HG03354 (cell line): ENCODE results near the gene EBF3.

Experiments used
- ATAC-seq: cut with Tn5 transposase; IDR thresholded peaks from one replicate; pipeline ENCODE4 v1.9.1; 2021; ENCODE audit warnings: mild to moderate bottlenecking; ENCODE audit not compliant: unreplicated experiment, poor library complexity, severe bottlenecking

Gene EBF3

DNA sequence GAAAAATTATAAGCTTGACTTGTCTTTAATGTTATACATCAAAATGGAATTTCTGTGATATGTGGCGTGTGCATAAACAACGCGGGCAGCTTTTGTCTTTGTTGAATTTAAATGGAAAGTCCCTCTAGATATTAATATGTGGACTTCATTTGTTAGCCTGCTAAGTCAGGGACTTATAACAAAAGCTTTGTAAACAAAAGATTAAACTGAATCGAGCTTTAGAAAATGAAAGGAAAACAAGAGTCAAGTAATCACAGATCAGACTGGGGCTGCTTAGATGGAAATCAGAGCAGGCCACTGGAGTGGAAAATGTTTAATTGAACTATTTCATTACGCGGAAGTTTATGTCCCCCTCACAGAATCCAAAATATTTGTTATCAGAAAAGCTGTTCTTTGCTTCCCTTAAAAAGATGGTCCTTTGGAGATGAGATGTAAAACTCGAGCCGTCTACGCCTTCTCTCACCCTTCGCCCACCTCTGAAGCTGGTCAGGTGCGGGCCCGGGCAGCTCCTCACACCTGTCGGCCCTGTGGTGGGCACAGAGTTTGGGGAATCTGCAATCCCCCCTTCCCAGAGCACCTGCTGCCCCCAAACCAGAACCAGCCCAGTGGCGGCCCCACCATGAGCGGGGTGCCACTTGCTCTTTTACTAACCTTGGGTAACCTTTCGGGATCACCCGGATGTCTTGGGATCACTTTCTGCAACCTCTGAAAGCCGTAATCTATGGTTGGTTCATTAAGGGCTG lies 116.2 kb downstream of the EBF3 start:
- no peak for ATAC-seq

DNA sequence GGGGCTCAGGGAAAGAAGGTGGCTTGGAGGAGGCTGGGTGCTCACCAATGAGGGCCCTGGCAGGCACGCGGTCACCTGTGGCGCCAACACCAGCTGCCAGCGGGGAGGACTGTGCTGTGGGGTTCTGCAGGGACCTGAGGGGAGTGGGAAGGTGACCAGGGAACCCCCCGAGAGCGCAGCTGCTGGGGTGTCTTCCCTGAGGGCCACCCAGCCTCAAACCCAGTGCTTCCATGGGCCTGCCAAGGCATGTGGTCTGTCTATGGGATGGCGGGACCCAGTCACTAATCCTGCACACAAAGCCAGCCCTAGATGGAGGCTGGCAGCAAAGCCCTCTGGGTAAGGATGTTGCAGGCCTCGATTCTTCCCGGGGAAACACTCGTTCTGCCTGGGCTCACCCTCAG lies 117.1 kb downstream of the EBF3 start:
- ATAC-seq = no peak

DNA sequence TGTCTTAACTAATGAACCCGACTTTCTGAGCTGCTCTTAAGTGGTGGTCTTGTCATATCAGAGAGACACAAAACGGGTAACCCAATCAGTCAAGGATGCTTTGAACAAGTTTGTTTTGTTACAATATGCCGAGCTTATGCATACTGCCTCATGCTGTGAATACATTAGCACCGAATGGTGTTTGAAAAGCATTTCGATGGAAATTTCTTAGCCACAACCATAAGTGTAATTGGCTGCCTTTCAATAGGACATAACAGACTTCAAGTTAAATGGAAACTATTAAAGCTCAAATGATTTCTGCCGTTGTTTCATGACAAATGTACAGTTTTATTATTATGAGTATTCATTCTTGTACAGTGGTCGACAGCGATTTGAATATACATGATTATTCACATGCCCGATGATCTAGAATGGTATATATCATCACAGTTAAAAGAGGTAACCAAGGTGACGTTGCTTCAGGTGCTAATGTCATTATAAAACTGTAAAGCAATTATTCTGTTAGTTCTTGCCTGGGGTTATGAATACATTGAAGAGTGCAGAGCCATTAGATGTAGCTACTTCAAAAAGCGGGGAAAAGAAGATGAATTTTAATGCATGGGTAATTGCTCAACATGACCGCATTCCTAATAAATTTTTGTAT lies 118.8 kb downstream of the EBF3 start:
- no peak for ATAC-seq

DNA sequence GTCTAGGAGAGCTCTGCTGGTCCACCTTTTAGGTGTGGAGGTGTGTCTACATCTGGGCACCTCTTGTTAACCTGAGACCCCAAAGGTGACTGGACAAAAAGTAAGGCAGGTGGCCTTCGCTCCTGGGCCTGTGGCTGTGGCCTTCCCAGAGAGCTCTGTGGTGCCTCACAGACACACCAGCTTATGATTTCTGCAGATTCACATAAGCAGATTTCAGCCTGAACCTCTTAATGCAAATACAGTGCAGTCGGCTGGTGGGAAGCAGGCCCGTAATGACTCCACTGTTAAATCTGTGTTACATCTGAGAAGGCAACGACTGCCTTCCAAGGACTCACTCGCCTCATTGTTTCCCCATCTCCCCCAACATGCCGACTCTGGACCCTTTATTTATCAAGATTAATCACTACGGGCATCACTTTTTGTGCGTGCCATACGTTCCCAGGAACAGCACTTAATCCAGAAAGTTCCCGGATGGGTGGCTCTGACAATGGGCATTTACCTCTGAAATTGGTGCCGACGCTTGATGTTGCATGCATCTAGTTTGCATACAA lies 119.8 kb downstream of the EBF3 start:
- ATAC-seq = no peak

DNA sequence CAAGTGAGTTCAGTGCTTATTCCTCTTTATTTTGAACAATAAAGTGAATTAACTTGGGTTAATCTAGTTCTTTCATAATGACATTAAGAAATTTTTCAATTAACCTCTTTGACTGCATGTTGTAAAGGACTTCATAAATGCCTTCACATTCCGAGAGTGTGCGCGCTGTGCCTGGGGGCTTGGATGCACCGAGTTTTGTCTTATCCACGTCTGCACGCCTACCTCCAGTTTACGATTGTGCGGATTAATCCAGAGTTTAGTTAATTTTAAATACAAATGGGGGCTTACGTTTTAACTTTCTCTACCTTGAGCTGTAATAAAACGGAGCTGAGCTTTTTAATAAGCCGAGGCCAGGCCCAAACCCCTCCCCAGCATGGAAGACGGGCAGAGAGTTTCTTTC lies 120.4 kb downstream of the EBF3 start:
- no peak for ATAC-seq

DNA sequence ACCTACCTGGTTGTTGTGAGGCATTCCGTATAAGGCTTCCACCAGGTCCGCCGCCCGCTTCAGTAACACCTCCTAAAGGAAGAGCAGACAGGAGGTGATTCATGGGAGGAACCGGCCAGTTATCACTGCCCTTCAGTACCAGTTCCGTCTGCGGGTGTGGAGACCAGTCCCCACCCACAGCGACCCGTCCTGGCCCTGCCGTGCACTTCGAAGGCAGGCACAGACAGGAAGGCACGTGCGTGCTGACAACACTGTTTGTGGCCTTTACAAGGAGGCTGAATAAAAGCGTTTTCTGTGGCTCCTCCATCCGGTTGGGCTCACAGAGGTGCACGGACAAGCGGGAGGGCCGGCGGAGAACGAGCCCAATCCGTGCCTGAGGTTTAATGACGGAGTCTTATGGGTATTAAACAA lies 120.9 kb downstream of the EBF3 start:
- ATAC-seq = no peak

DNA sequence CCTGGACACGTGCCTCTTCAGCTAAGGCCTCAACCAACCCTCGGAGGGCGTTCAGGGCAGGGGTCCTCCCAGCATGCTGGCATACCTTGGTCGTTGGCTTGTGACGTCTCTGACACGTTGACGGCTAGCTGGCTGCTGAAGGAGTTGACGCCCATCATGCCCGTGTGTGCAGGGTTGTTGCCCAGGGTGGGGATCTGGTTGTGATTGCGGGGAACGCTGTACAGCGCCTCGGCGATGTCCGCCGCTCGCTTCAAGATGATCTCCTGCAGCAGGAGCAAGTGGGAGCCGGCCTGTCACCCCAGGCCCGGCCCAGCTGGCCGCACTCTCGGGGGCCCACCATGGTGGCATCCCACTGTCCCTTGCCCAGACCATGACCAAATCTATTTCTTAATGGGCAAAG lies 122.0 kb downstream of the EBF3 start:
- no peak for ATAC-seq

DNA sequence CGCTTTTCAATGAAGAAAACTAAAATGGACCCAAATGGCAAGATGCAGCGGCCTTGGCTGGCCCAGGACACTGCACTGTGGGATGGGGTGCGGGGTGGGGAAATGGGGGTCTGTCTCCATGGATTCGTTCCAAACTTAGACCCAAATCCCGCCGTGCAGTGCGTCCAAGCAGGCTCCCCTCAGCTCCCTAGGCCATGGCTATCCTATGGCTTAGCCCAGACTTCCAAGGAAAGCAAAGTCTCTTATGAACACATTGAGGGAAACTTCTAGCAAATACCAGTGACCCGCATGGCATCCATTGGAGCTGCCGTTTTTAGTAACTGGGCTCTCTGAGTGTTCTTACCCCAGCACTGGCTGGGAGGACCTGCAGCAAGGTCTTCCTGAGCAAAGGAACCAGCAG lies 122.5 kb downstream of the EBF3 start:
- no peak for ATAC-seq

DNA sequence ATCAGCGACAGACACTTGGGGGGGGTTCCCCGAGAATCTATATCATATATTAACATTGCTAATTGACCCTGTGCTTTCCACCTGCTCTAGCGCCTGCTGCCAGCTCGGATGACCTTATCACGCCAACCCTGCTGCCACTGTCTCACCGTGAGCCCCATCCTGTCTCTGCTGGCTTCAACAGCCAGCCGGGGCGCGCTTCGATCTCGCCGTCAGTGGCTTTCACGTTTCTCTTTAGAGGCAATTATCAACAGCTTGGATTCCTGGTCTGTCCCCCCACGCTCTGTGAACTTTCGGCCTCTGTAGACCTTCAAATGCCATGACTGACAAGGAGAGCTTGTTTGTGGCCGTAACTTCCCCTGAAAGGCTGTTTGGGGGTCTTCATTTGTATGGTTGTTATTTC lies 123.0 kb downstream of the EBF3 start:
- ATAC-seq = no peak

DNA sequence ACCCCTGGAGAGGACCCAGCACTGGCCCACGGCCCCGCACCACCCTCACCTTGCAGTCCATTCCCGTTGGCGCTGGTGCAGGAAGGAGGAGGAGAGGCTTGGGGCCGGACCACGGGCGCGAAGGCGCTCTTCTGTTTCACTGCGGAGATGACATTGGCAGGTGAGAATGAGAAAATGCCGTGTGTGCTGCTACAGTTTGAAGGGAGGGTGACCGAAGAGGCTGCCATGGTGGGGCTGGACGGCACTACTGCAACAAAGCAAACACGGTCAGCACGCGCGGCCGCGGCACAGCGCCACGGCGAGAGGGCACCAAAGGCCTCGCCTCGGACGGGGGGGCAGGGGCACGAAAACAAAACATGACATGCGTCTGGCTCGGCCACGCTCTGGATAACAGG lies 123.9 kb downstream of the EBF3 start:
- ATAC-seq = no peak

DNA sequence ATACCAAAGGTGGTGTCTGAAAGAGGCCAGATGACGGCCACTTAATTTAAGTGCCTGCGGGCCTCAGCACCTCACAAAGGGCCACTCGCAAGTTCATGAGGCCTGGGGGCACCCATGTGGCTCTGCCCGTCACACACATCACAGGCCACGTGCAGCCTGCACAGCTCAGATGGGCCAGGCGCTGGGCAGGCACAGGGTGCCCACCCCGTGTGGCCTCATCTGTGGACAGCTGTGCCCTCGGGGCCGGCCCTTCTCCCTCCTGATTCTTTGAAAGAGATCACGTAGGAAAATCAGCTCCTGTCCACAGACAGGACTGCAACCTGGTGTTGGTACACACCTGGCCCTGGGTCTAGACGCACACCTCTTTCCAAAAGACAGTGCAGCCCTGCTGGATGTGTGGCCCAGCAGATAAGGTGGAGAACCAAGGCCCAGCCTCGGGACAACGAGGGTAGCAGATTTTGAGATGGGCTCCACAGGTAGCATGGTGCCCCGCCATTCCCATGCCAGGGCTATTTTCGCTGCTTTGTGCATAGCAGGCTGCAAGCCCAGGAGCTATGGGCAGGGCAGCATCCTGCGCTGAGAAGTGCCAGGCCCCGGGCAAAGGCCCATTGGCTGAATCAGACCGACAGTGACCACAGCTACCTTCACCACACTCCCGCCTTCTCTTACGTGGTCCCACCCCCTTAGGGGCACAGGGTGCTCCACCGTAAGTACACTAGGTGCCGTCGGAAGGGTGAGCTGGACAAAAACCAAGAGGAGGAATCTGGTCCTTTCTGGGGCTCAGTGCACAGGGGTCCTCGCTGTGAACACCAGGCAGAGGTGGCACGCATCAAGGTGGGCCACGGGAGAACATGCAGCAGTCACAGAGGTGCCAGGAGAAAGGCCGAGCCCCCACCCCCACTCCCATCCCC lies 124.5 kb downstream of the EBF3 start:
- ATAC-seq = no peak

DNA sequence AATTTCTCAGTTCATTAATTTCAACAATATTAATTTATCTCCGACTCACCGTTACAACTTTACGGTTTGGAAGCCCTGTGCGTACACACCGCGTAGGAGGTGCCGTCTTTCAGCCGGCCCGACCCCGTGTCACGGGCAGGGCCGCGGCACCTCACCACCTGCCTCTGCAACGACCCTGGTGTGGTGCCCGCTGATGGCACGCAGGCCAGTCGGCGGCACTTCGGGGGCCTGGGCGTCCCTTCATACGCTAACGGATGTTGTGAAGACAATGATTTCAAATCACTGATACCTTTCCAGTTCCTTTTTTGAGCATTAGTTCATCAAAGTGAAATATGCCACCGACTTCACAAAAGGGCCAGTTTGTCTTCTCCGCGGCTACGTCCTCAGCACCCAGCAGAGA lies 125.3 kb downstream of the EBF3 start:
- ATAC-seq = no peak

DNA sequence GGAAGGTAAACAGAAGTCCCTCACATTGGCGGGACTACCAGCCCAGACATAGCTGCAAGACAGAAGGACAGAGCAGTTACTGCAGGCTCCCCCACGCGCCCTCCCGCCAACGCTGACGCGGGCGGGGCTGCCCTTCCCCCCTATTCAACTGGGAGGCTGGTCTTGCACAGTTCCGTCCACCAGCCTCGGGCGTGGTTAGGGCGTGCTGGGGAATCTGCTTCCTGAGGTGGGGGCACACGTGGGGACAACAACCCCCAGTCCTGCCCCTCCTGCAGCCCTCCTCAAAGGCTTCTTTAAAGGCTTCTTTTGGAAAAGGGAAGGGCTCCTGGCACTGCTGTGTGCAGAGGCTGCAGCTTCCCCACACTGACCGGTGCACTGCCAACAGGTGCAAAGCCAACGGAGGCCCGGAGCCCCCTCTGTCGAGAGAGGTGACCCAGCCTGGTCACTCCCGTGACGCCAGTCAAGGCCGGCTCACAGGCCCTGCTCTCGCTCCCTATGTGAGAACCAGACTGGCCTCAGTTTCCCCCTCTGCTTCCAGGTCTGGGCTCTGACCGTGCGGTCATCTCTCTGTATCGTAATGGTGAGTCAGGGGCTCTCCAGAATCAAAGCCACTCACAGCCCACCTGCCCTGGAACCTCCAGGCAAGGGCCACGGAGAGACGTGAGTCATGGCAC lies 126.0 kb downstream of the EBF3 start:
- no peak for ATAC-seq

DNA sequence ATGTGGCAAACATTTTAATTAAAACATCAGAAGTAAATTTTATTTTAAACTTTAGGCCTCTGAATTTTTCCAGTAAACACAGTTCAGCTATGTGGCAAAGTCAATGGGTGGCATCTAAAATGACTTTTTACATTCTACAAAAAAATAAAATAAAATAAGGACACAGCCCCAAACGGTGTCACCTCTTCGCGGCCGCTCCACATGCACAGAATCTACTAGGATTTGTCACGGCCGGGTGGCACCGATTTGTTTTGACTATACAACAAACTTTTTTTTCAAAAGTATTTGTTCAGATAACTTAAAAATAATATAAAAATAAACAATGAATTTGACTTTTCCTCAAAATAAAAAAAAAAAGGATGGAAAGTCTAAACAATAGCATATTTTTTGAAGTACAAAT lies 127.8 kb downstream of the EBF3 start:
- no peak for ATAC-seq

DNA sequence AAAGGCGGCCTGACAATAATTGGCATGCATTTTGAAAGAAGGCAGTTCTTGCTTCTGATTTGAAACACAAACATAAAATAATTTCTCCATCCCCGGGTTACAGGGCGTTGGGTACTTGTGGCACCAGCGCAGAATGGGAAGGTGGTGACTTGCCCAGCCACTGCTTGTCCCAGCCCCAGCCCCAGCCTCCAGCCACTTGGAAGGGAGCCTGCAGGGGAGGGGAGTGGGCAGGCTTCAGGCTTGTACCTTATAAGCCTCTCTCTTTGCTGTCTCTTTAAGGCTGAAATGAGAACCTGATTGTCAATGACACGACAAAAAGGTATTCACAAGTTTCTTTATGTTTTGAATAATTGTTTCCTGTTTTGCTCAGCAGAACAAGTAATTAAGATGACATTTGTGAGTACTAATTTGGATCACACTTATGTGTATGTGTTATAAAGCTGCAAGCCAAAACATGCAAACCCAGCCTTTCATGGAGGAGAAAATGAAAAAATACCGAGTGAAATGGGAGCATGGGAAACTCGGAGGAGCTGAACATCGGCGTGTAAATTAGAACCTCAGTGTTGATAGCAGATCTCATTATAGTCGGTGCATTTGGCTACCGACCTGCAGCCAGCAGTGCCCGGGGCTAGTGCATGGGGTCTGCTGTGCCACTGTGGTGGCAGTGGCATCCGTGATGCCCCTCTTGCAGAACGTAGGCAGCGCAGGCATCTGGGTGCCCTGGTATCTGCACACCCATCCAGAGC lies 129.9 kb downstream of the EBF3 start:
- ATAC-seq = no peak

DNA sequence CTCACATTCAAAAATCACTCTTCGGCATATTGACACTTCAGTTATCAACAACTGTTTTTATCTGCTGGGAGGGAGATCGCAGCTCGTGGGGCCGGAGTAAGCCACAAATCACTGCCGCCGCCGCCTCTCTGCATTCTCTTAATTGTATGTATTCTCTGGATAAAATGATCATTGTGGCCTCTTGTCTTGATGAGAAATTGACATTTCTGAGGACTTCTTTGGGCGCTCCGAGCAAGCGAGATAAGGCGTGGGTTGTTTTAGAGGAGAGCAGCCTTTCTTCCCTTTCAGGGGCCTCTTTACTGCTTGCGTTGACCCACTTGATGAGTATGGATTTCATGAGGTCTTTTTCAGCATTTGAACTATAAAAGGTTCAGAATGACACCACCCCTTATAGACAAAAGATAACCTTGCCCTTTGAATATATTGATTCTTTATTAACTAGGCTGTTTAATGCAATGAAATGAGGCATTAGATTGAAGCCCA lies 130.6 kb downstream of the EBF3 start:
- no peak for ATAC-seq

DNA sequence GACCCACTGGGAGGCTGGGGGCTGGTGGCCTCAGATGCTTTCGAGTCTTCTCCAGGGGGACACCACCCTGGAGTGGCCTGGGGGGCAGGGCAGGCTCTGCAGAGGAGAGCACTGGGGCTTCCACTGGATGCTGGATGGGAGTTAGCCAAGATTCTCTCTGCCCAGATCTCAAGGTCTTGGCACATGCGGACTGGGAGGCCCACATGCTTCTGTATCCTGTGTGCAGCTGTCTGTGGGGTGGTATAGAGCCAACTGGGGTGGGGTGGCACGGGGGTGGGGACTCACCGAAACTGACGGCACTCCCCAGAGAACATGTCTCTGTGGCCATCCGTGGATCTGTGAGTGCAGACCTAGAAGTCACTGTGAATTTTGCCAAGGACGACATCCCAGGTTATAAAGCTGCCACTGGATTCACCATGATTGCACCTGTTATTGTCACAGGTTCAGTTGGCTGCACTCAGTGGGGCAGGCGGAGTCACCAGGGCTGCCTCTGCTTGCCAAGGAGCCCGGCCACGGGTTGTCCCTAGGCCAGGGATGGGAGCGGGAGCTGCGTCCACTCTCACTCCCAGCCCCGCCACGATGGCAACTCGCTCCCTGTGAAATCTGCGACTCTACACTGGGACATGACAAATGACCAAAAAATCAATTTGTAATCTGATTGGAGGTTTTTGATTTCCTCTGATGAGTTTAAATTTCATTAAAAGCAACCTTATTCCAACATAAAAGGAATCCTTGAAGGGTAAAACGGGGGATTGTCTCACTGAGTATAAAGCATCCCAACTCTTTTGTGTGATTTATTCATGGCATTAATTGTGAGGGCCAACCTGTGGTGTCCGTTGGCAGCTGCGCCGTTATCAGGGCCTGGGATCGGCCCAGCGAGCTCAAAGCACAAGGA lies 131.3 kb downstream of the EBF3 start:
- ATAC-seq = no peak

DNA sequence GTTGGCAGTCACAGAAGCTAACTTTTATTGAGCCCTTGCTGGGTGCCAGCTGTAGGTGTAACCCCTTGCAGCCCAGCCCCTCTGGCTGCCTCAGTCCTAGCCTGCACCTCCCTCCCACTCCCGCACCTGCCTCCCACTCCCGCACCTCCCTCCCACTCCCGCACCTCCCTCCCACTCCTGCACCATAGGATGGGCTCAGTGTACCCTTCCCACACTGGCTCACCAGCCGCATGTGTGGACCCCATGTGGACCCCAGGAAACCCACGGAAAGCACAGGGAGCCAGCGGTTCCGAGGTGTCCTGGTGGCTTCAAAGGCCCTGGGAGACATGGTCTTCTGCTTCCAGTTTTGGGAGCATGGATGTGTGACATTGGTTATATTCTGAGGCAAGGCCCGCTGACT lies 132.9 kb downstream of the EBF3 start:
- ATAC-seq = no peak
